PC-9 (cell line): ENCODE results near the gene HOXC9. TPM values are rescaled to one million over a fixed set of nuclear protein-coding genes. Genes with fewer than 3 reads are reported as not detected.

ENCODE experiments used
- BruUV-seq: library from RNA; stranded (reverse); fragments of 400-500 nt; replicated peaks from 2 replicates; lab custom pipeline; 2021; lab: Mats Ljungman, UMichigan
- CTCF ChIA-PET: fragments of 300-600 bp; sonication (Branson Sonifier 250); formaldehyde crosslinking; loops from one replicate; lab custom pipeline; 2022; ENCODE audit warnings: antibody characterized with exemption; lab: Charles Lee
- POLR2A ChIA-PET: fragments of 300-600 bp; sonication (Branson Sonifier 250); formaldehyde crosslinking; loops from one replicate; lab custom pipeline; 2022; ENCODE audit warnings: antibody characterized with exemption; ENCODE audit not compliant: unreplicated experiment; lab: Charles Lee
- DNase-seq, 2 experiments: peaks; one replicate each; pipeline versions ENCODE4 v3.0.0 to v3.0.0-alpha.2; 2015 to 2022; ENCODE audit warnings: mixed read lengths in 1 of 2
- H2AFZ ChIP-seq: fragments of 200-600 bp; sonication (generic); 2 replicates; pipeline ENCODE4 v1.8.1; 2017; ENCODE audit warnings: antibody characterized with exemption
- H3F3A ChIP-seq: fragments of 200-600 bp; sonication (generic); 2 replicates; pipeline ENCODE4 v1.8.1; 2017; ENCODE audit warnings: antibody characterized with exemption, mild to moderate bottlenecking, low read depth; ENCODE audit not compliant: insufficient read depth
- H3K27ac ChIP-seq: fragments of 200-600 bp; sonication (generic); 2 replicates; pipeline ENCODE4 v1.6.1; 2016; ENCODE audit warnings: mixed run types
- H3K27me3 ChIP-seq: fragments of 200-600 bp; sonication (generic); 2 replicates; pipeline ENCODE4 v1.6.1; 2016; ENCODE audit warnings: low read depth, mixed run types; ENCODE audit not compliant: insufficient read depth
- H3K36me3 ChIP-seq: fragments of 200-600 bp; sonication (generic); 2 replicates; pipeline ENCODE4 v1.6.1; 2016; ENCODE audit warnings: low read depth, mixed run types
- H3K4me1 ChIP-seq: fragments of 200-600 bp; sonication (generic); replicated peaks from 2 replicates; pipeline ENCODE4 v1.6.1; 2016; ENCODE audit warnings: mixed run types; ENCODE audit not compliant: insufficient read depth
- H3K4me2 ChIP-seq: fragments of 200-600 bp; sonication (generic); 2 replicates; pipeline ENCODE4 v1.6.1; 2017; ENCODE audit warnings: mixed run types
- H3K4me3 ChIP-seq: fragments of 200-600 bp; sonication (generic); 2 replicates; pipeline ENCODE4 v1.6.1; 2016; ENCODE audit warnings: mixed run types
- H3K79me2 ChIP-seq: fragments of 200-600 bp; sonication (generic); 2 replicates; pipeline ENCODE4 v1.6.1; 2017; ENCODE audit warnings: low read depth, mixed run types
- H3K9me2 ChIP-seq: fragments of 200-600 bp; sonication (generic); 2 replicates; pipeline ENCODE4 v1.8.1; 2017; ENCODE audit warnings: mild to moderate bottlenecking; ENCODE audit not compliant: insufficient read depth
- H3K9me3 ChIP-seq: fragments of 200-600 bp; sonication (generic); 2 replicates; pipeline ENCODE4 v1.8.1; 2016; ENCODE audit warnings: low read depth; ENCODE audit not compliant: insufficient read depth
- H4K20me1 ChIP-seq: fragments of 200-600 bp; sonication (generic); 2 replicates; pipeline ENCODE4 v1.8.1; 2017; ENCODE audit not compliant: insufficient read depth
- CTCF ChIP-seq: fragments of 200-600 bp; sonication (generic); conservative IDR thresholded peaks from 2 replicates; pipeline ENCODE4 v1.6.1; 2017; ENCODE audit warnings: mixed run types, antibody characterized with exemption, mild to moderate bottlenecking, moderate library complexity
- EZH2 ChIP-seq: fragments of 200-600 bp; sonication (generic); IDR thresholded peaks from 2 replicates; pipeline ENCODE4 v1.8.0; 2017; ENCODE audit warnings: antibody characterized with exemption, low read depth
- intact Hi-C: fragments of 100-400 bp; cut with micrococcal nuclease; formaldehyde crosslinking; loops from one replicate; pipeline ENCODE4 v1.10.0; 2022; ENCODE audit not compliant: unreplicated experiment
- total RNA-seq: library from RNA; stranded (reverse); gene quantifications from 2 replicates; pipeline ENCODE4 v1.2.3, GENCODE V29; 2021

Gene HOXC9
- total RNA-seq, 1 experiment from 2014 or later, result 10.2 TPM

GRCh38 chr12:54050482-54050810, 50.5 kb downstream of the HOXC9 start:
- Histone ChIP-seq H3F3A (no peaks in the 10 kb centered on the region), H3K4me2 (no peak overlapping the region), H3K79me2 (no peaks in the 10 kb centered on the region), H2AFZ (no peak overlapping the region), H3K9me2 (no peaks in the 10 kb centered on the region), H4K20me1 (no peaks in the 10 kb centered on the region), H3K27me3 (peaks cover 23% of the 10 kb centered on the region), H3K4me1 (no peaks in the 10 kb centered on the region), H3K36me3 (no peaks in the 10 kb centered on the region), H3K9me3 (no peaks in the 10 kb centered on the region), H3K27ac (no peak overlapping the region), H3K4me3 (no peak overlapping the region)
- DNase-seq, result no peak
- TF ChIP-seq EZH2 (no peak), CTCF (no peak)
- no TSS peak for BruUV-seq
- CTCF ChIA-PET, result interaction anchor here (0.7 kb wide), 1 partner anchor 202 kb away, joined by 5 read pairs; no protein-coding TSS in a partner anchor
- intact Hi-C loops, result no loop called here
- POLR2A ChIA-PET, result no interaction called here

GRCh38 chr12:54051026-54051842, 51.3 kb downstream of the HOXC9 start:
- TF ChIP-seq CTCF (no peak), EZH2 (no peak)
- H3K4me3 ChIP-seq, result no peak overlapping the region
- no peaks in the 10 kb centered on the region for H3K4me1 ChIP-seq
- no peak for DNase-seq
- no peaks in the 10 kb centered on the region for H3F3A ChIP-seq
- ChIA-PET POLR2A (no interaction called here), CTCF (interaction anchor here (0.7 kb wide), 1 partner anchor 201 kb away, joined by 5 read pairs; no protein-coding TSS in a partner anchor)
- intact Hi-C loops, result no loop called here
- no peaks in the 10 kb centered on the region for H3K79me2 ChIP-seq
- H3K9me2 ChIP-seq, result no peaks in the 10 kb centered on the region
- H3K27me3 ChIP-seq, result peaks cover 18% of the 10 kb centered on the region
- H2AFZ ChIP-seq, result no peak overlapping the region
- no peak overlapping the region for H3K4me2 ChIP-seq
- H3K36me3 ChIP-seq, result no peaks in the 10 kb centered on the region
- no peak overlapping the region for H3K27ac ChIP-seq
- H4K20me1 ChIP-seq, result no peaks in the 10 kb centered on the region
- BruUV-seq, result no TSS peak
- no peaks in the 10 kb centered on the region for H3K9me3 ChIP-seq

GRCh38 chr12:54051874-54052437, 52.0 kb downstream of the HOXC9 start:
- H3F3A ChIP-seq, result no peaks in the 10 kb centered on the region
- BruUV-seq, result no TSS peak
- no peak overlapping the region for H3K27ac ChIP-seq
- H3K9me3 ChIP-seq, result no peaks in the 10 kb centered on the region
- H3K9me2 ChIP-seq, result no peaks in the 10 kb centered on the region
- H3K4me2 ChIP-seq, result no peak overlapping the region
- H2AFZ ChIP-seq, result no peak overlapping the region
- H3K4me1 ChIP-seq, result no peaks in the 10 kb centered on the region
- H3K79me2 ChIP-seq, result no peaks in the 10 kb centered on the region
- CTCF ChIA-PET, result no interaction called here
- no peak for DNase-seq
- no peaks in the 10 kb centered on the region for H4K20me1 ChIP-seq
- POLR2A ChIA-PET, result interaction anchor here (0.6 kb wide), 1 partner anchor 143 kb away, joined by 3 read pairs; no protein-coding TSS in a partner anchor
- peaks cover 18% of the 10 kb centered on the region for H3K27me3 ChIP-seq
- TF ChIP-seq CTCF (no peak), EZH2 (no peak)
- H3K36me3 ChIP-seq, result no peaks in the 10 kb centered on the region
- no peak overlapping the region for H3K4me3 ChIP-seq
- intact Hi-C loops, result no loop called here
